OCI-LY7 (cell line): ENCODE measurements around the gene FLNB. TPM values are rescaled to one million over a fixed set of nuclear protein-coding genes. Genes with fewer than 3 reads are reported as not detected.

Experiments used
- BruUV-seq: library from RNA; stranded (reverse); fragments of 400-500 nt; replicated peaks from 2 replicates; lab custom pipeline; 2021; lab: Mats Ljungman, UMichigan
- CTCF ChIA-PET: fragments of 300-600 bp; sonication (Branson Sonifier 250); formaldehyde crosslinking; loops from one replicate; lab custom pipeline; 2022; ENCODE audit warnings: antibody characterized with exemption; ENCODE audit not compliant: unreplicated experiment; lab: Charles Lee
- POLR2A ChIA-PET: fragments of 300-600 bp; sonication (Branson Sonifier 250); formaldehyde crosslinking; loops from one replicate; lab custom pipeline; 2022; ENCODE audit warnings: antibody characterized with exemption; lab: Charles Lee
- DNase-seq: peaks from one replicate; pipeline ENCODE4 v3.0.0-alpha.2; 2015; ENCODE audit warnings: low spot score
- H2AFZ ChIP-seq: fragments of 200-600 bp; sonication (generic), shearing (Covaris generic); 2 replicates; pipeline ENCODE4 v1.6.1; 2014; ENCODE audit warnings: mild to moderate bottlenecking, antibody characterized with exemption, low read length, moderate library complexity
- H3K27ac ChIP-seq: fragments of 200-600 bp; sonication (generic); 2 replicates; pipeline ENCODE4 v1.5.1; 2014; ENCODE audit warnings: mixed run types, low read depth, mild to moderate bottlenecking, moderate library complexity, low read length, inconsistent platforms; ENCODE audit not compliant: poor library complexity, severe bottlenecking
- H3K36me3 ChIP-seq: fragments of 200-600 bp; sonication (generic); 2 replicates; pipeline ENCODE4 v1.6.1; 2014; ENCODE audit warnings: mild to moderate bottlenecking, antibody characterized with exemption, low read length, moderate library complexity, mixed read lengths; ENCODE audit not compliant: insufficient read depth
- H3K4me1 ChIP-seq: fragments of 200-600 bp; sonication (generic); 2 replicates; pipeline ENCODE4 v1.5.1; 2014; ENCODE audit warnings: mild to moderate bottlenecking, low read length; ENCODE audit not compliant: insufficient read depth, poor library complexity, severe bottlenecking
- H3K4me2 ChIP-seq: fragments of 200-600 bp; sonication (generic); 2 replicates; pipeline ENCODE4 v1.6.1; 2014; ENCODE audit warnings: mild to moderate bottlenecking, low read length
- H3K4me3 ChIP-seq: fragments of 200-600 bp; sonication (generic); 2 replicates; pipeline ENCODE4 v1.5.1; 2014; ENCODE audit warnings: mild to moderate bottlenecking, low read depth, low read length; ENCODE audit not compliant: poor library complexity, severe bottlenecking
- H3K79me2 ChIP-seq: fragments of 200-600 bp; sonication (generic); 2 replicates; pipeline ENCODE4 v1.6.1; 2016; ENCODE audit warnings: low read depth, mild to moderate bottlenecking, low read length, moderate library complexity, mixed read lengths; ENCODE audit not compliant: insufficient read depth
- H3K9me2 ChIP-seq: fragments of 200-600 bp; sonication (generic); 2 replicates; pipeline ENCODE4 v1.6.1; 2016; ENCODE audit warnings: mild to moderate bottlenecking, low read length, mixed read lengths; ENCODE audit not compliant: insufficient read depth
- H3K9me3 ChIP-seq: fragments of 200-600 bp; sonication (generic); 2 replicates; pipeline ENCODE4 v1.6.1; 2014; ENCODE audit warnings: mild to moderate bottlenecking, mixed run types, low read length, mixed read lengths
- H4K20me1 ChIP-seq: fragments of 200-600 bp; sonication (generic); 2 replicates; pipeline ENCODE4 v1.6.1; 2014; ENCODE audit warnings: mild to moderate bottlenecking, antibody characterized with exemption, low read length, moderate library complexity, mixed read lengths; ENCODE audit not compliant: insufficient read depth
- EZH2phosphoT487 ChIP-seq: fragments of 200-600 bp; sonication (generic); IDR thresholded peaks from 2 replicates; pipeline ENCODE4 v1.6.1; 2018; ENCODE audit warnings: low read depth, borderline replicate concordance, mild to moderate bottlenecking, mixed run types, antibody characterized with exemption, low read length, moderate library complexity, mixed read lengths
- intact Hi-C: fragments of 100-400 bp; cut with micrococcal nuclease; formaldehyde crosslinking; loops from one replicate; pipeline ENCODE4 v1.10.0; 2022; ENCODE audit not compliant: unreplicated experiment
- total RNA-seq, 2 experiments: library from RNA; depleted of rRNA in 1 of 2; stranded (reverse); fragments of >200 nt in 1 of 2; shearing (Covaris generic) in 1 of 2; gene quantifications; 2 replicates each; pipeline ENCODE4 v1.2.3, GENCODE V29; 2014 to 2022
- TF ChIP-seq, protein P1 (sequence below): fragments of 200-600 bp; sonication (generic); conservative IDR thresholded peaks from 2 replicates; pipeline ENCODE4 v1.5.1; 2014; ENCODE audit warnings: mild to moderate bottlenecking, antibody characterized with exemption, low read length, moderate library complexity, mixed read lengths

Gene FLNB
- total RNA-seq, 2 experiments from 2014 or later, result 29.9 to 39.1 TPM

DNA sequence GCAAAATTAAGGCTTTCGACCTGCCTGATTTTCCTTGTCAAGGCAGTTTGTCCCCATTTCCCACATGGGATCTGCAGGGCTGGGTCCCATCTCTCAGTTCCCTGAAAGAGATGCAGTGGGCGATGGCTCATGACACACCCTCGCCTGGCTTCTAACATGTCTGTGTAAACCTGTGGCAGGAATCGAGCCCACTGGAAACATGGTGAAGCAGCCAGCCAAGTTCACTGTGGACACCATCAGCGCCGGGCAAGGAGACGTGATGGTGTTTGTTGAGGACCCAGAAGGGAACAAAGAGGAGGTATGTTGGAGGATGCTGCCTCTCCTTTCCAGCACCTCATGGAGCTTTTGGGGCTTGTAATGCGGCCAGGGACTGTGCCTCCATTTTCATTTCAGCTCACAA, 86.4 kb downstream of the FLNB start:
- Histone ChIP-seq H3K9me2 (no peaks in the 10 kb centered on the region), H3K36me3 (peaks cover 13% of the 10 kb centered on the region; the same call in 1 of the 2 replicates), H4K20me1 (no peaks in the 10 kb centered on the region), H3K27ac (no peak overlapping the region), H3K9me3 (no peaks in the 10 kb centered on the region), H3K79me2 (no peaks in the 10 kb centered on the region), H2AFZ (no peak overlapping the region), H3K4me1 (no peaks in the 10 kb centered on the region), H3K4me3 (no peak overlapping the region), H3K4me2 (no peak overlapping the region)
- no peak for TF ChIP-seq EZH2phosphoT487
- TF ChIP-seq, protein P1, sequence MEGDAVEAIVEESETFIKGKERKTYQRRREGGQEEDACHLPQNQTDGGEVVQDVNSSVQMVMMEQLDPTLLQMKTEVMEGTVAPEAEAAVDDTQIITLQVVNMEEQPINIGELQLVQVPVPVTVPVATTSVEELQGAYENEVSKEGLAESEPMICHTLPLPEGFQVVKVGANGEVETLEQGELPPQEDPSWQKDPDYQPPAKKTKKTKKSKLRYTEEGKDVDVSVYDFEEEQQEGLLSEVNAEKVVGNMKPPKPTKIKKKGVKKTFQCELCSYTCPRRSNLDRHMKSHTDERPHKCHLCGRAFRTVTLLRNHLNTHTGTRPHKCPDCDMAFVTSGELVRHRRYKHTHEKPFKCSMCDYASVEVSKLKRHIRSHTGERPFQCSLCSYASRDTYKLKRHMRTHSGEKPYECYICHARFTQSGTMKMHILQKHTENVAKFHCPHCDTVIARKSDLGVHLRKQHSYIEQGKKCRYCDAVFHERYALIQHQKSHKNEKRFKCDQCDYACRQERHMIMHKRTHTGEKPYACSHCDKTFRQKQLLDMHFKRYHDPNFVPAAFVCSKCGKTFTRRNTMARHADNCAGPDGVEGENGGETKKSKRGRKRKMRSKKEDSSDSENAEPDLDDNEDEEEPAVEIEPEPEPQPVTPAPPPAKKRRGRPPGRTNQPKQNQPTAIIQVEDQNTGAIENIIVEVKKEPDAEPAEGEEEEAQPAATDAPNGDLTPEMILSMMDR, result no peak
- BruUV-seq, result no TSS peak
- POLR2A ChIA-PET, result interaction anchor here (1.1 kb wide), 1 partner anchor 9 kb away, joined by 3 read pairs; no protein-coding TSS in a partner anchor
- CTCF ChIA-PET, result no interaction called here
- DNase-seq, result no peak
- intact Hi-C loops, result no loop called here

- TF ChIP-seq, protein P1, result no peak
- TF ChIP-seq EZH2phosphoT487, result no peak
- ChIA-PET POLR2A (no interaction called here), CTCF (no interaction called here)
Measured at GRCh38 chr3:58095603-58096138, 87.4 kb downstream of the FLNB start.

DNA sequence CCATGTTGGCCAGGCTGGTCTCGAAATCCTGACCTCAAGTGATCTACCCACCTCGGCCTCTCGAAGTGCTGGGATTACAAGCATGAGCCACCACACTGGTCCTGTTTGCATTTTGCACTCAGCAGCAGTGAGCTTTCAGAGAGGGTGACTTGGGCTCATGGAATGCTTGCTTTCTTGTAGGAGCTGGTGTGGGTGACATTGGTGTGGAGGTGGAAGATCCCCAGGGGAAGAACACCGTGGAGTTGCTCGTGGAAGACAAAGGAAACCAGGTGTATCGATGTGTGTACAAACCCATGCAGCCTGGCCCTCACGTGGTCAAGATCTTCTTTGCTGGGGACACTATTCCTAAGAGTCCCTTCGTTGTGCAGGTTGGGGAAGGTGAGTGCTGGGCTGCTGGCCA, 90.3 kb downstream of the FLNB start:
- Histone ChIP-seq H3K4me3 (no peak overlapping the region), H3K4me2 (no peak overlapping the region), H3K36me3 (peaks cover 27% of the 10 kb centered on the region; the same call in 1 of the 2 replicates), H4K20me1 (no peaks in the 10 kb centered on the region), H3K79me2 (no peaks in the 10 kb centered on the region), H3K9me2 (no peaks in the 10 kb centered on the region), H3K9me3 (no peaks in the 10 kb centered on the region), H3K4me1 (no peaks in the 10 kb centered on the region), H2AFZ (no peak overlapping the region), H3K27ac (no peak overlapping the region)
- no TSS peak for BruUV-seq
- no peak for TF ChIP-seq EZH2phosphoT487
- CTCF ChIA-PET, result no interaction called here
- POLR2A ChIA-PET, result no interaction called here
- intact Hi-C loops, result no loop called here
- DNase-seq, result no peak

More at GRCh38 chr3:58095603-58096138, 87.4 kb downstream of the FLNB start:
- no peak overlapping the region for H2AFZ ChIP-seq
- H3K4me2 ChIP-seq, result no peak overlapping the region
- no peak overlapping the region for H3K27ac ChIP-seq
- H3K4me3 ChIP-seq, result no peak overlapping the region
- no TSS peak for BruUV-seq
- H3K9me2 ChIP-seq, result no peaks in the 10 kb centered on the region
- no peaks in the 10 kb centered on the region for H4K20me1 ChIP-seq
- no peak for DNase-seq
- no peaks in the 10 kb centered on the region for H3K79me2 ChIP-seq
- peaks cover 13% of the 10 kb centered on the region; the same call in 1 of the 2 replicates for H3K36me3 ChIP-seq
- intact Hi-C loops, result no loop called here
- H3K9me3 ChIP-seq, result no peaks in the 10 kb centered on the region
- no peaks in the 10 kb centered on the region for H3K4me1 ChIP-seq
